Uterus (tissue), 2 donors: ENCODE results near the gene SLIT3.

ENCODE experiments used
- CTCF ChIP-seq, 4 experiments: fragments of 200-600 bp in 2 of 4; fragments of 450-650 bp in 2 of 4; sonication (generic) in 2 of 4; IDR thresholded peaks; one replicate each; pipeline ENCODE4 v1.5.1; 2016 to 2019; ENCODE audit warnings: antibody characterized with exemption in 4 of 4, mild to moderate bottlenecking in 2 of 4, moderate library complexity in 1 of 4
- POLR2A ChIP-seq, 2 donors: fragments of 450-650 bp; IDR thresholded peaks; one replicate each; pipeline ENCODE4 v1.6.1; 2016; ENCODE audit warnings: antibody characterized with exemption in 2 of 2, mild to moderate bottlenecking in 1 of 2, moderate library complexity in 1 of 2

- TF ChIP-seq CTCF (IDR thresholded peaks at IDR 0.05): no peak
- no peak for TF ChIP-seq POLR2A (IDR thresholded peaks at IDR 0.05)
These were observed 520.1 kb downstream of the SLIT3 start for GRCh38 chr5:168780888-168781287.
